Tibial artery (tissue), 4 donors: ENCODE data around the gene DRD2.

Source experiments
- DNase-seq, 2 donors: peaks; one replicate each; pipeline ENCODE4 v3.0.0-alpha.2; 2019
- H3K27ac ChIP-seq, 2 donors: fragments of 200-600 bp; sonication (generic) in 1 of 2; 1 replicate in 1 of 2; 2 replicates in 1 of 2; pipeline ENCODE4 v1.5.1; 2018 to 2019; ENCODE audit warnings: mild to moderate bottlenecking in 1 of 2
- H3K27me3 ChIP-seq, 2 donors: fragments of 200-600 bp; sonication (generic) in 1 of 2; one replicate each; pipeline versions ENCODE4 v1.5.1 to v1.6.0; 2016 to 2019
- H3K36me3 ChIP-seq, 3 donors: fragments of 200-600 bp; sonication (generic) in 2 of 3; one replicate each; pipeline ENCODE4 v1.5.1; 2016 to 2019; ENCODE audit warnings: mild to moderate bottlenecking in 2 of 3
- H3K4me1 ChIP-seq, 4 donors: fragments of 200-600 bp; sonication (generic) in 2 of 4; 1 replicate in 3 of 4; 2 replicates in 1 of 4; pipeline ENCODE4 v1.5.1; 2016 to 2019
- H3K4me3 ChIP-seq, 2 donors: fragments of 200-600 bp; sonication (generic) in 1 of 2; 1 replicate in 1 of 2; 2 replicates in 1 of 2; pipeline ENCODE4 v1.5.1; 2018 to 2019; ENCODE audit warnings: mild to moderate bottlenecking in 2 of 2
- H3K9me3 ChIP-seq, 3 donors: fragments of 200-600 bp; sonication (generic) in 1 of 3; one replicate each; pipeline ENCODE4 v1.5.1; 2016 to 2019
- intact Hi-C: fragments of 100-400 bp; cut with DNase I; formaldehyde crosslinking; loops from one replicate; pipeline ENCODE4 v1.15.0; 2023; ENCODE audit warnings: low total_unique reads
- TF ChIP-seq, protein P1 (sequence below), 2 experiments: fragments of 200-600 bp in 1 of 2; fragments of 450-650 bp in 1 of 2; IDR thresholded peaks; one replicate each; pipeline ENCODE4 v1.5.1; 2017 to 2019; ENCODE audit warnings: antibody characterized with exemption in 2 of 2, mild to moderate bottlenecking in 1 of 2, moderate library complexity in 1 of 2

Gene DRD2

DNA sequence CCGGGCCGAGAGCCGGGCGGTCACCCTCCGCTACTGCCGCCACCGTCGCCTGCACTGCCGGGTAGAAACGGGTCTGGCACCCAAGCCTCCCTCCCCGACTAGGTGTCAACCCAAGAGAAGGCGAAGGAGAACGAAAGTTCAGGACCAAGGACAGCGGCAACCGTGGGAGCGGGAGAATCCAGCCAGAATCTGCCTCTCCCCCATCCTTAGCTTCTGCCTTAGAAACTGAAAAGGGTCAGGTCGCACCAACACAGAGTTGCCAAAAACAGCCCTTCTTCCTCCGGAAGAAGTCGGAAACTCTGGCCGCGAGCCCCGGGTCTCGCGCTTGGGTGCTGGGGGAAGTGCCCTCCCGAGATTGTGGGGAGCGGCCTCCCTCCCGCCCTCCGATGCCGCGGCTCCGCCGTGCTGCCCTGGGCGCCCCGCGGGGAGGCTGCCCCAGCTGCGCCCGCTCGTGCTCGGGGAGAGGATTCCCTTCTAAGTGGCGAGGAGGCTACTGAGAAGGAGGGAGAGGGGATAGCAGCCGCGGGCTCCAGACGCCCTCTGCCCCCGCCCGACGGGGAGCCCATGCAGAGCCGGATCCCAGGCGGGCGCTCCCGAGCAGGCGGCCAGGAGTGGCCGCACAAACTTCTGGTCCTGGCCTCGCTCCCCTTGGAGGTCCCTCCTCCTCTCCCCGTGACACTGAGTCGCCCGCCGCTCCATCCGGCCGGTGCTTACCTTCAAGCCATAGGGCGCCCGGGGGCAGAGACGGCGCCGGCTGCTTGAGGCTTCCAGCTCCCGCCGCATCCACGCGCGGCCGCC is 637 bp downstream of the DRD2 start:
- intact Hi-C loops: no loop called here
- no peaks in the 10 kb centered on the region for H3K9me3 ChIP-seq
- H3K36me3 ChIP-seq: no peaks in the 10 kb centered on the region
- peaks cover 0 to 14% (median 10%) of the 10 kb centered on the region in 4 donors for H3K4me1 ChIP-seq
- DNase-seq: peak; percentile 51 to 84
- TF ChIP-seq, protein P1, sequence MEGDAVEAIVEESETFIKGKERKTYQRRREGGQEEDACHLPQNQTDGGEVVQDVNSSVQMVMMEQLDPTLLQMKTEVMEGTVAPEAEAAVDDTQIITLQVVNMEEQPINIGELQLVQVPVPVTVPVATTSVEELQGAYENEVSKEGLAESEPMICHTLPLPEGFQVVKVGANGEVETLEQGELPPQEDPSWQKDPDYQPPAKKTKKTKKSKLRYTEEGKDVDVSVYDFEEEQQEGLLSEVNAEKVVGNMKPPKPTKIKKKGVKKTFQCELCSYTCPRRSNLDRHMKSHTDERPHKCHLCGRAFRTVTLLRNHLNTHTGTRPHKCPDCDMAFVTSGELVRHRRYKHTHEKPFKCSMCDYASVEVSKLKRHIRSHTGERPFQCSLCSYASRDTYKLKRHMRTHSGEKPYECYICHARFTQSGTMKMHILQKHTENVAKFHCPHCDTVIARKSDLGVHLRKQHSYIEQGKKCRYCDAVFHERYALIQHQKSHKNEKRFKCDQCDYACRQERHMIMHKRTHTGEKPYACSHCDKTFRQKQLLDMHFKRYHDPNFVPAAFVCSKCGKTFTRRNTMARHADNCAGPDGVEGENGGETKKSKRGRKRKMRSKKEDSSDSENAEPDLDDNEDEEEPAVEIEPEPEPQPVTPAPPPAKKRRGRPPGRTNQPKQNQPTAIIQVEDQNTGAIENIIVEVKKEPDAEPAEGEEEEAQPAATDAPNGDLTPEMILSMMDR (IDR thresholded peaks at IDR 0.05): no peak
- H3K4me3 ChIP-seq: peak overlapping the region in 1 of 2 donors; percentile 17
- peaks cover 0 to 83% of the 10 kb centered on the region in 2 donors for H3K27me3 ChIP-seq
- H3K27ac ChIP-seq: no peak overlapping the region

DNA sequence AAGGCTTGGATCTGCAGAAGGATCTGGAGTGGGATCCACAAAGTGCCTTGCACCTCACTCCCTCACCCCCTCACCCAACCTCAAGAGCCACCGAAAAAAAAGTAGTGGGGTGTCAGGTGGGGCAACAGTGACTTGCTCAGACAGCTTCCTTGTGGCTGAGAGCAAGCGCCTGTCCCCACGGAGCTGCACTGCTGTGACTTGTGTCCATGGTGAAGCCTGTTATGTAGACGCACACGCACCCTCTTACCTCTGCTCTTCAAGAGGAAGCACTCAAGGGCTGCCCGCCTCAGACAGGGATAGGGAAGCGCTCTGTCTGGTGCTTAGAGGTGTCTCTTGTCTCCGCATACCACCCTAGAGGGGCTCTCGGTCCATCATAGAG is 1.2 kb downstream of the DRD2 start:
- no peaks in the 10 kb centered on the region for H3K36me3 ChIP-seq
- TF ChIP-seq, protein P1 (IDR thresholded peaks at IDR 0.05): no peak
- H3K4me1 ChIP-seq: peaks cover 0 to 14% (median 10%) of the 10 kb centered on the region in 4 donors
- H3K27me3 ChIP-seq: peaks cover 0 to 85% of the 10 kb centered on the region in 2 donors
- no peak overlapping the region for H3K4me3 ChIP-seq
- no peak for DNase-seq
- H3K9me3 ChIP-seq: no peaks in the 10 kb centered on the region
- H3K27ac ChIP-seq: no peak overlapping the region
- intact Hi-C loops: no loop called here

DNA sequence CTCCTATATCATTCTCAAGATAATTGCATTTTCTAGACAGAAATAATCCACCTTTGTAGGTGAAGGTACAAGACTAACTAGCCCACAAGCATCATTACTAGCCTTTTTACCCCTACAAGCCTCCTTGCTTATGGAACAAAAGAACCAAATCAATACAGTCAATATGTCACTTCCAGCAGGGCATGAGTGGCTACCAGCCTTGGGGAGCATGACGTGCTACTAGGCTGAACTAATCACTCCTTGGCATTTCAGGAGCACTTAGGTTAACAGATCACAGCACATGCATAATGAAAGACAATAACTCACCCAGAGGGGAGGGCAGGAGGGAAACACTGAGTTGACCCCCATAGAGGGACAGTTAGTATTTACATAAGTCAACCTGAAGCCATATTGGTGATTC is 2.7 kb downstream of the DRD2 start:
- TF ChIP-seq, protein P1 (IDR thresholded peaks at IDR 0.05): no peak
- Histone ChIP-seq H3K36me3 (no peaks in the 10 kb centered on the region), H3K27me3 (peaks cover 0 to 75% of the 10 kb centered on the region in 2 donors), H3K9me3 (no peaks in the 10 kb centered on the region), H3K27ac (no peak overlapping the region), H3K4me3 (no peak overlapping the region), H3K4me1 (peaks cover 0 to 14% (median 10%) of the 10 kb centered on the region in 4 donors)
- intact Hi-C loops: no loop called here
- no peak for DNase-seq

DNA sequence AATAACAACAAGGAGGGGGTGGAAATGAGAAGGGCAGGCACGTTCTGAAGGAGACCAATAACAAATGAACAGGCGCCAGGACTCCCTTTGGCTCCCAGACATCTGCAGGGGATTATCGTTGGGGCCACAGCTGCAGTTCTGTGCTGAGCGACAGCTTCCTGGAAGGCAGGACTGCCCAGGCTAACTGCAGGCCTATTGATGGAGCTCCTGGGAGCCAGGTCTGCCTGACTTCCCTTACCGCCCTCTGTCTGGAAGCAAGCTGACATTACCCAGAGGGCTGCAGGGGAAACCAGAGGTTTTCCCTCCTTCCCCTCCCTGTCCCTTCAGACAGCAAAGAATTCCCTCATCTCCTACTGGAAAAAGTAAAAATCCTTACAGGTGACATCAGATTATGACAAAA is 5.0 kb downstream of the DRD2 start:
- H3K27ac ChIP-seq: no peak overlapping the region
- no peaks in the 10 kb centered on the region for H3K36me3 ChIP-seq
- no peaks in the 10 kb centered on the region for H3K9me3 ChIP-seq
- intact Hi-C loops: no loop called here
- peaks cover 0 to 9% (median 8%) of the 10 kb centered on the region in 4 donors for H3K4me1 ChIP-seq
- no peak overlapping the region for H3K4me3 ChIP-seq
- TF ChIP-seq, protein P1 (IDR thresholded peaks at IDR 0.05): no peak
- no peak for DNase-seq
- peaks cover 0 to 54% of the 10 kb centered on the region in 2 donors for H3K27me3 ChIP-seq

DNA sequence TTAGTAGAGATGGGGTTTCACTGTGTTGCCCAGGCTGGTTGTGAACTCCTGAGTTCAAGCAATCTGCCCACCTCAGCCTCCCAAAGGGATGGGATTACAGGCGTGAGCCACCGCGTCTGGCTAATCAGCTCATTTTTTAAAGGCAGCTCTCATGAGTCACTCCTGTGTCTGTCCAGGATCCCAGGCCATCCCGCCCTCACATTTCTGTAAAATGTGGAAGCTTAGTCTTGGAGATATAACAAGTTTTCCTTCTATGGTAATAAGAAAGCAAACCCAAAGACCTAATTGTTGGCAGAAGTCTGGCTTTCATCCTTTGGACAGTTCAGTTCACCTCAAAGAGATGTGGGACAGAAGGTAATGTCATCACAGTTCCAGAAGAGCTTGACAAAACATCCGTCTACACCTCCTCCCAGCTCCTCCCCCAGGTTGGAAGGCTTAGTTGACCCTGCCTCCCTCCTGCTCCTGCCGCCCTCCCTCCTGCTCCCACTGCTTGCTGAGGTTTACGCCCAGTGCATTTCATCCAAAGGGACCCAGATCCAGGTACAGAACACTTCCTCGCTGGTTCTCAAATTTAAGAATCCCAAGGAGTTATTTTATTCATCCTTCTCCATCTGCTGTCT is 6.4 kb downstream of the DRD2 start:
- Histone ChIP-seq H3K9me3 (no peaks in the 10 kb centered on the region), H3K4me3 (no peak overlapping the region), H3K27me3 (peaks cover 0 to 43% of the 10 kb centered on the region in 2 donors), H3K4me1 (no peaks in the 10 kb centered on the region), H3K27ac (no peak overlapping the region), H3K36me3 (no peaks in the 10 kb centered on the region)
- intact Hi-C loops: no loop called here
- no peak for DNase-seq
- TF ChIP-seq, protein P1 (IDR thresholded peaks at IDR 0.05): no peak
